HL-60 (cell line): Measurements from ENCODE around the gene PTPRN2.
"Not testable (repeated sequence)": the region's sequence is repeated elsewhere in the genome, so short reads cannot be mapped to it uniquely, and the experiment has no call there.

Source experiments
- POLR2AphosphoS5 ChIP-seq: IDR thresholded peaks from 2 replicates; pipeline ENCODE4 v1.6.1; 2012; ENCODE audit warnings: low read depth
- TF ChIP-seq, protein P1 (sequence below): IDR thresholded peaks from one replicate; pipeline ENCODE4 v1.5.1; 2011; ENCODE audit warnings: low read length, control low read depth, inconsistent platforms; ENCODE audit not compliant: insufficient read depth
- TF ChIP-seq, protein P2 (sequence below): IDR thresholded peaks from 2 replicates; pipeline ENCODE4 v1.6.1; 2012; ENCODE audit warnings: low read depth; ENCODE audit not compliant: insufficient replicate concordance

DNA sequence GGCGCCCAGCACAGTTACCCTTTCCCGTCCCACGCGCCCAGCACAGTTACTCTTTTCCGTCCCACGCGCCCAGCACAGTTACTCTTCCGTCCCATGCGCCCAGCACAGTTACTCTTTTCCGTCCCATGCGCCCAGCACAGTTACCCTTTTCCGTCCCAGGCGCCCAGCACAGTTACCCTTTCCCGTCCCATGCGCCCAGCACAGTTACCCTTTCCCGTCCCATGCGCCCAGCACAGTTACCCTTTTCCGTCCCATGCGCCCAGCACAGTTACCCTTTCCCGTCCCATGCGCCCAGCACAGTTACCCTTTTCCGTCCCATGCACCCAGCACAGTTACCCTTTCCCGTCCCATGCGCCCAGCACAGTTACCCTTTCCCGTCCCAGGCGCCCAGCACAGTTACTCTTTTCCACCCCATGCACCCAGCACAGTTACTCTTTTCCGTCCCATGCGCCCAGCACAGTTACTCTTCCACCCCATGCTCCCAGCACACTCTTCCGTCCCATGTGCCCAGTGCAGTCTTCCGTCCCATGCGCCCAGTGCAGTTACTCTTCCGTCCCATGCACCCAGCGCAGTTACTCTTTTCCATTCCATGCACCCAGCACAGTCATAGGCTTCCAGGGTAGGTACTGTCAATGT is 853.7 kb downstream of the PTPRN2 start:
- TF ChIP-seq, protein P1, sequence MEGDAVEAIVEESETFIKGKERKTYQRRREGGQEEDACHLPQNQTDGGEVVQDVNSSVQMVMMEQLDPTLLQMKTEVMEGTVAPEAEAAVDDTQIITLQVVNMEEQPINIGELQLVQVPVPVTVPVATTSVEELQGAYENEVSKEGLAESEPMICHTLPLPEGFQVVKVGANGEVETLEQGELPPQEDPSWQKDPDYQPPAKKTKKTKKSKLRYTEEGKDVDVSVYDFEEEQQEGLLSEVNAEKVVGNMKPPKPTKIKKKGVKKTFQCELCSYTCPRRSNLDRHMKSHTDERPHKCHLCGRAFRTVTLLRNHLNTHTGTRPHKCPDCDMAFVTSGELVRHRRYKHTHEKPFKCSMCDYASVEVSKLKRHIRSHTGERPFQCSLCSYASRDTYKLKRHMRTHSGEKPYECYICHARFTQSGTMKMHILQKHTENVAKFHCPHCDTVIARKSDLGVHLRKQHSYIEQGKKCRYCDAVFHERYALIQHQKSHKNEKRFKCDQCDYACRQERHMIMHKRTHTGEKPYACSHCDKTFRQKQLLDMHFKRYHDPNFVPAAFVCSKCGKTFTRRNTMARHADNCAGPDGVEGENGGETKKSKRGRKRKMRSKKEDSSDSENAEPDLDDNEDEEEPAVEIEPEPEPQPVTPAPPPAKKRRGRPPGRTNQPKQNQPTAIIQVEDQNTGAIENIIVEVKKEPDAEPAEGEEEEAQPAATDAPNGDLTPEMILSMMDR = not testable (repeated sequence)
- TF ChIP-seq, protein P2, sequence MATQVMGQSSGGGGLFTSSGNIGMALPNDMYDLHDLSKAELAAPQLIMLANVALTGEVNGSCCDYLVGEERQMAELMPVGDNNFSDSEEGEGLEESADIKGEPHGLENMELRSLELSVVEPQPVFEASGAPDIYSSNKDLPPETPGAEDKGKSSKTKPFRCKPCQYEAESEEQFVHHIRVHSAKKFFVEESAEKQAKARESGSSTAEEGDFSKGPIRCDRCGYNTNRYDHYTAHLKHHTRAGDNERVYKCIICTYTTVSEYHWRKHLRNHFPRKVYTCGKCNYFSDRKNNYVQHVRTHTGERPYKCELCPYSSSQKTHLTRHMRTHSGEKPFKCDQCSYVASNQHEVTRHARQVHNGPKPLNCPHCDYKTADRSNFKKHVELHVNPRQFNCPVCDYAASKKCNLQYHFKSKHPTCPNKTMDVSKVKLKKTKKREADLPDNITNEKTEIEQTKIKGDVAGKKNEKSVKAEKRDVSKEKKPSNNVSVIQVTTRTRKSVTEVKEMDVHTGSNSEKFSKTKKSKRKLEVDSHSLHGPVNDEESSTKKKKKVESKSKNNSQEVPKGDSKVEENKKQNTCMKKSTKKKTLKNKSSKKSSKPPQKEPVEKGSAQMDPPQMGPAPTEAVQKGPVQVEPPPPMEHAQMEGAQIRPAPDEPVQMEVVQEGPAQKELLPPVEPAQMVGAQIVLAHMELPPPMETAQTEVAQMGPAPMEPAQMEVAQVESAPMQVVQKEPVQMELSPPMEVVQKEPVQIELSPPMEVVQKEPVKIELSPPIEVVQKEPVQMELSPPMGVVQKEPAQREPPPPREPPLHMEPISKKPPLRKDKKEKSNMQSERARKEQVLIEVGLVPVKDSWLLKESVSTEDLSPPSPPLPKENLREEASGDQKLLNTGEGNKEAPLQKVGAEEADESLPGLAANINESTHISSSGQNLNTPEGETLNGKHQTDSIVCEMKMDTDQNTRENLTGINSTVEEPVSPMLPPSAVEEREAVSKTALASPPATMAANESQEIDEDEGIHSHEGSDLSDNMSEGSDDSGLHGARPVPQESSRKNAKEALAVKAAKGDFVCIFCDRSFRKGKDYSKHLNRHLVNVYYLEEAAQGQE = not testable (repeated sequence)
- TF ChIP-seq POLR2AphosphoS5 = not testable (repeated sequence)
